ENCODE data around the gene CSN2.

The CSN2 gene

DNA sequence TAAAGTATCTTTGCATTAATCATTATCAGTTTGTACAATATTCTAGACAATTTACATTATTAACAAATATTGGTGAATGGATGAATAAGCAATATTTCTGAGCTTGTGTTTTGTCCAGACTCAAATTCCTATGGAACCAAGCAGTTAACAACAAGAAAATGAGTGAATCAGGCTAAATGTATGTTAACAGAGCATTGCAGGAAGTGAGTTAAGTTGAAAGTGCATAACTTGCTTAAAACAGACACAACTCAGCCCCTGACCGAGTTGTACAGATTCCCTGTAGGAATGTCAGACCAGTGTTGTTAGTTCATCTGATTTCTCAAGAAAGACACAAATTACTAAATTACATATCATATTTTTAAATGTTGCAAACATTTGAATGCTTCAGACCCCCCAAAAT, 58.4 kb downstream of the CSN2 start:
- in situ Hi-C loops (cut with MboI; ENCODE audit: low sequenced_read_pairs) = no loop called here

All from HL-60/S4 treated with phorbol 12-myristate 13-acetate at 8.2 ng/mL for 4 days and 3 days (cell line).